ENCODE data around the gene PACS2. TPM values are rescaled to one million over a fixed set of nuclear protein-coding genes. Genes with fewer than 3 reads are reported as not detected.

PACS2 gene
- total and polyA plus RNA-seq, 2 experiments from 2014 or later = 10.0 to 39.7 TPM

GRCh38 chr14:105271224-105271890, 43.2 kb upstream of the PACS2 start:
- Histone ChIP-seq H3K4me2 (ENCODE audit: unreplicated experiment) (no peak overlapping the region), H3K4me3 (no peak overlapping the region), H4K20me1 (ENCODE audit: insufficient read depth) (no peaks in the 10 kb centered on the region; the same call in 1 of the 2 replicates), H3K27me3 (replicated peaks; ENCODE audit: insufficient read depth) (no peaks in the 10 kb centered on the region), H3F3A (ENCODE audit: insufficient read depth) (no peaks in the 10 kb centered on the region), H2AFZ (no peak overlapping the region), H3K9me2 (ENCODE audit: insufficient read depth) (no peaks in the 10 kb centered on the region), H3K79me2 (ENCODE audit: insufficient read depth) (peaks cover 8% of the 10 kb centered on the region; the same call in 1 of the 2 replicates), H3K9me3 (ENCODE audit: low read depth) (no peaks in the 10 kb centered on the region), H3K27ac (no peak overlapping the region), H3K4me1 (ENCODE audit: insufficient read depth) (no peaks in the 10 kb centered on the region), H3K36me3 (ENCODE audit: low read depth) (no peaks in the 10 kb centered on the region), H3K9ac (no peak overlapping the region)
- TF ChIP-seq EZH2 (IDR thresholded peaks at IDR 0.05; ENCODE audit: insufficient read depth, poor library complexity, severe bottlenecking) (no peak), EZH2phosphoT487 (IDR thresholded peaks at IDR 0.05; ENCODE audit: insufficient read depth, low read depth) (no peak)
- WGBS, 2 experiments (ENCODE audit: low coverage in 1 of 2, low lambda C conversion rate in 2 of 2, missing lambda C conversion rate in 2 of 2) = 80 to 89% methylated on average over 14 to 22 of the region's 22 CpGs
- no peak for DNase-seq
- in situ Hi-C loops (cut with MboI) = no loop called here

GRCh38 chr14:105272623-105273022, 41.9 kb upstream of the PACS2 start:
- no peak for DNase-seq
- H3K27ac ChIP-seq = no peak overlapping the region
- no peaks in the 10 kb centered on the region for H3K9me2 ChIP-seq (ENCODE audit: insufficient read depth)
- H3F3A ChIP-seq (ENCODE audit: insufficient read depth) = no peaks in the 10 kb centered on the region
- no peak overlapping the region for H2AFZ ChIP-seq
- H3K36me3 ChIP-seq (ENCODE audit: low read depth) = no peaks in the 10 kb centered on the region
- no peak overlapping the region for H3K4me2 ChIP-seq (ENCODE audit: unreplicated experiment)
- no peak for TF ChIP-seq EZH2phosphoT487 (IDR thresholded peaks at IDR 0.05; ENCODE audit: insufficient read depth, low read depth)
- TF ChIP-seq EZH2 (IDR thresholded peaks at IDR 0.05; ENCODE audit: insufficient read depth, poor library complexity, severe bottlenecking) = no peak
- H3K9me3 ChIP-seq (ENCODE audit: low read depth) = no peaks in the 10 kb centered on the region
- no peaks in the 10 kb centered on the region for H3K27me3 ChIP-seq (replicated peaks; ENCODE audit: insufficient read depth)
- 89 to 94% methylated on average over 15 of the region's 15 CpGs for WGBS, 2 experiments (ENCODE audit: low coverage in 1 of 2, low lambda C conversion rate in 2 of 2, missing lambda C conversion rate in 2 of 2)
- no peaks in the 10 kb centered on the region for H4K20me1 ChIP-seq (ENCODE audit: insufficient read depth)
- in situ Hi-C loops (cut with MboI) = no loop called here
- H3K4me1 ChIP-seq (ENCODE audit: insufficient read depth) = no peaks in the 10 kb centered on the region
- no peak overlapping the region for H3K9ac ChIP-seq
- peaks cover 10% of the 10 kb centered on the region for H3K79me2 ChIP-seq (ENCODE audit: insufficient read depth)
- no peak overlapping the region for H3K4me3 ChIP-seq

GRCh38 chr14:105273062-105273461, 41.5 kb upstream of the PACS2 start:
- Histone ChIP-seq H3K4me1 (ENCODE audit: insufficient read depth) (no peaks in the 10 kb centered on the region), H3F3A (ENCODE audit: insufficient read depth) (no peaks in the 10 kb centered on the region), H3K4me2 (ENCODE audit: unreplicated experiment) (no peak overlapping the region), H3K36me3 (ENCODE audit: low read depth) (no peaks in the 10 kb centered on the region), H3K79me2 (ENCODE audit: insufficient read depth) (peaks cover 15% of the 10 kb centered on the region), H3K27ac (no peak overlapping the region), H2AFZ (no peak overlapping the region), H4K20me1 (ENCODE audit: insufficient read depth) (no peaks in the 10 kb centered on the region), H3K4me3 (no peak overlapping the region), H3K9me2 (ENCODE audit: insufficient read depth) (no peaks in the 10 kb centered on the region), H3K27me3 (replicated peaks; ENCODE audit: insufficient read depth) (no peaks in the 10 kb centered on the region), H3K9ac (no peak overlapping the region), H3K9me3 (ENCODE audit: low read depth) (no peaks in the 10 kb centered on the region)
- TF ChIP-seq EZH2phosphoT487 (IDR thresholded peaks at IDR 0.05; ENCODE audit: insufficient read depth, low read depth) = no peak
- no peak for TF ChIP-seq EZH2 (IDR thresholded peaks at IDR 0.05; ENCODE audit: insufficient read depth, poor library complexity, severe bottlenecking)
- in situ Hi-C loops (cut with MboI) = no loop called here
- no peak for DNase-seq
- 88 to 93% methylated on average over 12 of the region's 12 CpGs for WGBS, 2 experiments (ENCODE audit: low coverage in 1 of 2, low lambda C conversion rate in 2 of 2, missing lambda C conversion rate in 2 of 2)

GRCh38 chr14:105274637-105275036, 39.9 kb upstream of the PACS2 start:
- no peak overlapping the region for H3K4me3 ChIP-seq
- no peaks in the 10 kb centered on the region for H3K4me1 ChIP-seq (ENCODE audit: insufficient read depth)
- H3K27me3 ChIP-seq (replicated peaks; ENCODE audit: insufficient read depth) = no peaks in the 10 kb centered on the region
- H3K36me3 ChIP-seq (ENCODE audit: low read depth) = no peaks in the 10 kb centered on the region
- no peak overlapping the region for H3K27ac ChIP-seq
- TF ChIP-seq EZH2phosphoT487 (IDR thresholded peaks at IDR 0.05; ENCODE audit: insufficient read depth, low read depth) (no peak), EZH2 (IDR thresholded peaks at IDR 0.05; ENCODE audit: insufficient read depth, poor library complexity, severe bottlenecking) (no peak)
- H3K4me2 ChIP-seq (ENCODE audit: unreplicated experiment) = no peak overlapping the region
- no peak overlapping the region for H2AFZ ChIP-seq
- no peak for DNase-seq
- H3K9ac ChIP-seq = no peak overlapping the region
- H3K9me3 ChIP-seq (ENCODE audit: low read depth) = no peaks in the 10 kb centered on the region
- in situ Hi-C loops (cut with MboI) = no loop called here
- H3F3A ChIP-seq (ENCODE audit: insufficient read depth) = no peaks in the 10 kb centered on the region
- H4K20me1 ChIP-seq (ENCODE audit: insufficient read depth) = no peaks in the 10 kb centered on the region
- 89 to 93% methylated on average over 6 of the region's 6 CpGs for WGBS, 2 experiments (ENCODE audit: low coverage in 1 of 2, low lambda C conversion rate in 2 of 2, missing lambda C conversion rate in 2 of 2)
- H3K9me2 ChIP-seq (ENCODE audit: insufficient read depth) = no peaks in the 10 kb centered on the region
- H3K79me2 ChIP-seq (ENCODE audit: insufficient read depth) = peaks cover 31% of the 10 kb centered on the region

Data from GM23248 (cell line).